Measurements from ENCODE around the gene CRHR2.

Gene CRHR2

GRCh38 chr7:30613366-30614325 is 68.6 kb downstream of the CRHR2 start:
- no peak for DNase-seq

DNA sequence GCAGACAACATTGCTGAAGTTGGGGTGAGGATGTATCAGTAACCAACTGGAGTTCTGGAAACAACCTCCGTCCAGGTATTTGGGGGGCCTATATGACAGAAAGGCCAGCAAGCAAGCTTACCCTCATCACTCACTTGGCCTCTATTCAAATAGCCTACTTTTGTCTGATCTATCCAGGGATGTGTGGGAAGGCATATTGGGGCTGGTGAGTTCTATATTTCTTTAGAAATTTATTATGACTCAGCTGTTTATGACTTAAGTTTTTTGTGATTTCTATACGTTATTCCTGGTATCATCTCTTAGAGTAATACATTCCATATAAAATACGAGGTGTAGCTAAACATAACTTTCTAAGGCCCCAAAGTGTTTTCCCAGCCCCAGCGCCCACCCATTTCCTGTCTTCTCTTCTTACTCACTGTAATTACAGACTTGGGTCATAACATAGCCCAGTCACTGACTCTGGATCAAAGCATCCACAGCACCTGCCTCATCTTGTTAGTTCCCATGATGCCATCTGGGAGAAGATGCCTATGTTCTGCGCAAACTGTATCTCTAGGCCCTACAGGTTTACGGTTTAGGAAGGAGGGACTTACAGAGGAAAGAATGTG is 69.5 kb downstream of the CRHR2 start:
- no peak for DNase-seq

GRCh38 chr7:30605832-30606231 is 76.4 kb downstream of the CRHR2 start:
- no peak for DNase-seq

DNA sequence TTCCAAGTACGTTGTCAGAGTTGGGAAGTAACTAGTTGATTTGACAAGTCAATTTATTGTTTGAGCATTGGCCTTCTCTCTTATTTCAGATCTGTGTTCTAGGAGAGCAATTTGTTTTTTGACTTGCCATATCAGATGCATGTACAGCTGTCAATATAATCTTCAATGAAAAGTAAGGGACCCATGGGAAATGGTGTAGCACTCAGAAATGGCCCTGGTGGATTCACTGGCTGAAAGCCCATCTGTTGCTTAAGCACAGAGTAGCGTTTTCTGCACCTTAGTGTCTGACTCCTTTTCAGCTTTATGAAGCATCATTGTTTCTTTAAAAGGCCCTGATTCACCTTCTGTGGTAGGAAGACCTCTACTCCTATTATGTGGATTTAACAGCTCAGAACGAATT is 77.4 kb downstream of the CRHR2 start:
- no peak for DNase-seq

Data from activated CD4-positive, alpha-beta T cell treated with anti-CD3 and anti-CD28 coated beads for 1 hour (primary cell).